GM19467 (cell line): ENCODE measurements around the gene CHAC1.

Experiments
- ATAC-seq: cut with Tn5 transposase; IDR thresholded peaks from one replicate; pipeline ENCODE4 v1.9.1; 2021; ENCODE audit warnings: mild to moderate bottlenecking, moderate library complexity; ENCODE audit not compliant: unreplicated experiment

CHAC1 gene

GRCh38 chr15:40982855-40983254 lies 29.6 kb downstream of the CHAC1 start:
- ATAC-seq: no peak

GRCh38 chr15:40984406-40984805 lies 31.1 kb downstream of the CHAC1 start:
- ATAC-seq: no peak

- no peak for ATAC-seq
Observed at GRCh38 chr15:40984964-40985363, 31.7 kb downstream of the CHAC1 start.

- no peak for ATAC-seq
Observed at GRCh38 chr15:40985541-40986330, 32.5 kb downstream of the CHAC1 start.

- ATAC-seq: no peak
Observed at GRCh38 chr15:40986820-40987219, 33.5 kb downstream of the CHAC1 start.

- ATAC-seq: no peak
Observed at GRCh38 chr15:40988156-40988555, 34.9 kb downstream of the CHAC1 start.

- ATAC-seq: no peak
Observed at GRCh38 chr15:40990080-40990479, 36.8 kb downstream of the CHAC1 start.

- ATAC-seq: no peak
Observed at GRCh38 chr15:40990789-40991188, 37.5 kb downstream of the CHAC1 start.

- no peak for ATAC-seq
Observed at GRCh38 chr15:40991355-40991754, 38.1 kb downstream of the CHAC1 start.

GRCh38 chr15:40992241-40992741 lies 39.0 kb downstream of the CHAC1 start:
- ATAC-seq: no peak

- no peak for ATAC-seq
Observed at GRCh38 chr15:40992825-40993224, 39.6 kb downstream of the CHAC1 start.

- no peak for ATAC-seq
Observed at GRCh38 chr15:40995656-40996055, 42.4 kb downstream of the CHAC1 start.

GRCh38 chr15:40999190-40999589 lies 45.9 kb downstream of the CHAC1 start:
- ATAC-seq: no peak

- no peak for ATAC-seq
Observed at GRCh38 chr15:41001524-41002214, 48.4 kb downstream of the CHAC1 start.

GRCh38 chr15:41004490-41004889 lies 51.2 kb downstream of the CHAC1 start:
- no peak for ATAC-seq
